CD4-positive, alpha-beta T cell treated with Interleukin-15 for 4 hours (primary cell): Measurements from ENCODE around the gene FOXD1.

Experiments
- DNase-seq: peaks from one replicate; pipeline ENCODE4 v3.0.0-alpha.2; 2020; ENCODE audit warnings: low spot score

Gene FOXD1

DNA sequence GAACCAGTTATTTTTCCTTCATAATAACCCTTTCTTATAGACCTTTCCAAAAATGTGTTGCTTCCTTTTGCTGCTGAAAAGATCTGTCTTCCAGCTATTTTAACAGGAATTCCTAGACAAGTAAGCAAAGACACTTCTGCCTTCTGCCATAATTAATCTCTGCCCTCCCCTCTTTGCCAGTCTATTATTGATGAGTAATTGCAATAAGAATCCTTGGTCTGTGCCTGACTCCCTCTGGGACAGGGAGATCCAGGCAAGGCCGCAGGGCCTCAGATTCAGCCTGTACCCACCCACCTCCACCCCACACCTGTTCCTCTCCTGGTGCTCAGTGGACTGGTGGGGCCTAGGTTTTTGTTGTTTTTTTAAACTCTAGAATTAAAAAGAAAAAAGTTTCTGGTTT, 8.3 kb downstream of the FOXD1 start:
- DNase-seq = no peak

DNA sequence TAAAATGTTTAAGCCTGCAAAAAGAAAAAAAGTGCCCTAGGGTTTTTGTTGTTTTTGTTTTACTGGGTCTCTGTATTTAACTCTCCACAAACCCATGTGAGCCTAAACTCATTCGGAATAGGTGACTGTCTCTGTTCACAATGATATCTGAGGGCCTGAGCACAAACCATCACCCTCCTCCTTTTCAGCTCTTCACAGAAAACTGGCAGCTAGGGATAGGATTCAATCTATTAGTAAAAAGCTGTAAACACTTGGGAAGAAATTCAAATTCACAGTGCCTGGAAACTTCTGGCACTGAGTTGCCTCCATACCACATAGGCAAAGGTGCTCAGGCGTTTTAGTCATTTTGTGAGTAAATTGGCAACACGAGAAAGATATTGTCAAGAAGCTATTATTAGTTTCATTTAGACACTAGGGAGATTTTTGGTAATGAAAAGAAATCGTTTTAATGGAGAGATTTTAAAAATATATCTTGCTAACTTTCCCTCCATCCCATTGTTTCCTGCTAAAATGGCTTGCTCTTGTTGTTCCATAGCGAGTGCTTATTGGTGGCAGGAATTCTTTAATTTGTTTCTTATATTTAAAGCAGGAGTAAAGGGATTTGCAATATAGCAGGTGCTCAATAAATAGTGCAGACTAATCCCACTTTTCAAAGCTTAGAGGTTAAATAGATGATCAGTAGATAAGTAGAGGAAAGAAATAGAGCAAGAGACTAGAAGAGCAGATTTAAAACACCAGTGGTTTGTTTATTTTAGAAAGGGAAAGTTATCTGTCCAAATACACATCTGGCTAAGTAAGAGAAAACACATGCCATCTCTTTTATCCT, 9.7 kb downstream of the FOXD1 start:
- DNase-seq = no peak

- DNase-seq = no peak
Measured at GRCh38 chr5:73437777-73438644, 10.6 kb downstream of the FOXD1 start.

GRCh38 chr5:73437101-73437776, 11.3 kb downstream of the FOXD1 start:
- no peak for DNase-seq

DNA sequence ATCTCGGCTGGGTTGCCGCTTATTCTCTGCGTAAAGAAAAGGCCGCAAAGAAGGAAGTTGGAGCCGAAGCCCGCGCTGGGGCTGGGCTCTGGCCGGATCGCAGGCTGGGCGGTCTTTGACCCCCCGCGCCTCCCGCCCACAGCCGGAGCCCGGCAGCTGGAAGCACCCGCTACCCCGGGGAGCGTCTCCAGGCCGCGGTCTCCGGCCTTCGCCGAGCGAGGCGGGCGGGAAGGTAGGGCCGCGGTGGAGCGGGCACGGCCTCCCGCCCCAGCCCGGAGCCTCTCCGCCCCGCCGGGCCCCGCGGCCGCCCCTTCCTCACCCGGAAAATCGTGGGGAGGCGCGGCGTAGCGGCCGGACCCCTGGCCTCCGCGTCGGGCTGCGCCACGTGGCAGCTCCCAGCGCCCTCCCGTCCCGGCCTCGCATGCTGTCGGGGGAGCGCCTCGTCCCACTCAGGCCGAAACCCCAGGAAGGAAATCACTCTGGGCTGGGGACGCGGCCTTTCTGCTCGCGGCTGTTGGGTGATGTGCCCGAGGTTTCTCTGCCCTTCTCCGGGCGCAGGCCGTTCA, 12.0 kb downstream of the FOXD1 start:
- no peak for DNase-seq

- no peak for DNase-seq
Measured at GRCh38 chr5:73435759-73436534, 12.6 kb downstream of the FOXD1 start.

DNA sequence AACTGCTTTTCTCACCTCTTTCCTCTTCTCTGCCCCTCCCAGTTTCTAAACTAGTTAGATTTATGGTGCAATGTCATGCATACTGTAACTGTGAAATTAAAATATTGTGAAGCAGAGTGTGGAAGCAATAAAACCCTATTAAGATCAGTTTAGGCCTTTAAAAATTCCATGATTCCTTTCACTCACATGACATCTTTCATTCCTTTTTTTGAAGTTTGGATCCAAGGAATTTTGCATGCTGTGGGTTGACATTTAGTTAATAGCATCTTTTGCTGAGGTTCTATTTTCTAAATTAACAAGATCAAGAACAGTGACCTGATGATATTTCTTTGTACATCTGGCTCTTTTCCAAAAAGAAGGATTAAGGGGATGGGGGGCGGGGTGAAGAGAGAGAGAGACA, 13.7 kb downstream of the FOXD1 start:
- DNase-seq = no peak

DNA sequence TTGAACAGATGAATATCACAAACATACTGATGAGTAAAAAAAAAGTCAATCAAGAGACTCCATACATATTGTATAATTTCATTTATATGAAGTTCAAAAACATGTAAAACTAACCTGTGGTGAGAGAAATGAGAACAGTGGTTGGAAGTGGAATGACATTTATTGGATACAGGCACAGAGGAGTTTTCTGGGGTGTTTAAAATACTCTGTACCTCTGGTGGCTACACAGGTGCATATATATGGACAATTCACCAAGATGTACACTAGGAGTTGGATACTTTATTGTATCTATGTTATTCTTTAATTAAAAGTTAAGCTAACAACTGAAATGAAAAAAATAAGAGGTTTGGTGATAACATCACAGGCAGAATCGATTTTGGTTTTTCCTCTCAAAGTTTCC, 14.1 kb downstream of the FOXD1 start:
- DNase-seq = no peak

GRCh38 chr5:73433982-73434342, 14.6 kb downstream of the FOXD1 start:
- DNase-seq = no peak

DNA sequence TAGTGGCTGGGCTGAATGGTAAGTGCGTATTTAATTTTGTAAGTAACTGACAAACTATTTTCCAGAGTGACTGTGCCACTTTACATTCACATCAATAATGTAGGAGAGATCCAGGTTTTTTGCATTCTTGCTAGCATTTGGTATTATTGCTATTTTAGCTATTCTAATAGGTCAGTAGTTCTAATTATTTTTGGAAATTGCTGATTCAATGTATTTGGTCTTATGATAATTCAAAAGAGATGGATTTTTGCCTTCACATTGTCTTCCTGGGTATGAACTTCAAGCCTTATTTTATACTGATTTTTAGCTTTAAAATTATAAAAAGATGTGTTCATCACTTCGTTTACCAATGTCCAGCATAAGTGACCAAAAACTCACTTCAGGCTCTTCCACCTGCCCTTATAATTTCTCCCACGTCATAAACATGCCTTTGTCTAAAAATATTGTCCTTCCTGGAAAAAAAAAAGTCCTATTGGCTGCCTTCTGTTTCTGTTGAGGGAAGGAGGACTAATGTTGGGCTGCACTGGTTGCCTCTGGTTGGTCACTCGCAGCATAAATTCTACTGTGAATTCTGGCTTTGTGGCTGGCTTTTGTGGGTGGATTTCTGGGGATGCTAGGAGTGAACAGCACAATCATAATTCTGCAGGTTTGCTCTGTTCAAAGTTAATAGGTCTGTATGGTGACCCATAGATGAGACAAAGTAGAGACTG, 15.2 kb downstream of the FOXD1 start:
- DNase-seq = no peak

DNA sequence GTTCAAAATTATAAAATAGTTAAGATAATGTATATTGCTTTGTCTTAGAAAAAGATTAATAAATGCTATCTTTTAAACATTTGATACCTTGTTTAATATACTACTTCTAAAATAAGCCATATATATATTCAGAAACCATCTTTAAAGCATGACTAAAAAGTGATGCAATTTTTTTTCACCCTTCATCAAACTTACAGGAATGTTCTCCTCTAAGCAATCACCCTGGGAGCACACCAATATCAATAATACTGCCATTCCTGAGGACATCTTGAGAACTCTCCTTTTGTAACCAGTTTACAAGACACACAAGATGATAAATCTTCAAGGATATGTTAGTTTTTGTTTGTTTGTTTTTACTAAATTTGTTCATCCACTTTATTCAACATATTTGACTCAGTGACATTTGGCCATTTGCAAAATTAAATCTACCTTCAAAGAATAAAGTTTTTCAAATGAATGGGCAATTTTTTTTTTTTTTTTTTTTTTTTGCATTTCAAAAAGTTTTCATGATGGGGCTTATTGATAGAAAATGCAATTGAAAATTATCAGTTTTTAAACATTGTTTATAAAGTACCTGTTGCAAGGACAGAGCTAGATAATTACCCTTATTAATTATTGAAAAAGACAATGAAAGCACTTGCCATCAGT, 17.2 kb downstream of the FOXD1 start:
- DNase-seq = no peak

DNA sequence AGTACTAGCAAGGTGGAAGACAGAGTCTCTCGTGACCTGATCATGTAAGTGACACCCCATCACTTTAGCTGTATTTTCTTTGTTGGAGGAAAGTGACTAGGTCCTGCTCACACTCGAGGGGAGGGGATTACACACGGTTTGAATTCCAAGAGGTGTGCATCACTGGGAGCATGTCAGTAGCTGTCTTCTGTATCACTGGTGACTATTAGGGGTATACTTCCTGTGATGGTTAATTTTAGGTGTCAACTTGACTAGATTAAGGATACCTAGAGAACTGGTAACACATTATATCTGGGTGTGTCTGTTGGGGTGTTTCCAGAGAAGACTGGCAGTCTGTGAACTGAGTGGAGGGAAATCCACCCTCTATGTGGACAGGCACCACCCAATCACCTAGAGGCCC, 22.5 kb downstream of the FOXD1 start:
- DNase-seq = no peak

- DNase-seq = no peak
Measured at GRCh38 chr5:73424556-73424977, 24.0 kb downstream of the FOXD1 start.

DNA sequence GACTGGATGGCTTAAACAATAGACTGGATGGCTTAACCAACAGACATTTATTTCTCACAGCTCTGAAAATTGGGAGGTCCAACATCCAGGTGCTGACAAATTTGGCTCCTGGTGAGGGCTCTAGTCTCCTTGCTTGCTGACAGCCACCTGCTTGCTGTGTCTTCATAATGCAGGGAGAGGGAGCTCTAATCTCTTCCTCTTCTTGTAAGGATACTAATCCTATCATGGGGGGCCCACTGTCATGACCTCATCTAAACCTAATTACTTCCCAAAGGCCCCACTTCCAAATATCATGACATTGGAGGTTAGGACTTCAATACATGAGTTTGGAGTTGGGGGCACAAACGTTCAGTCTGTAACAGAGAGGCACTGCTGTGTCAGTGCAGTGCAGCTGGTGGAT, 26.4 kb downstream of the FOXD1 start:
- no peak for DNase-seq

DNA sequence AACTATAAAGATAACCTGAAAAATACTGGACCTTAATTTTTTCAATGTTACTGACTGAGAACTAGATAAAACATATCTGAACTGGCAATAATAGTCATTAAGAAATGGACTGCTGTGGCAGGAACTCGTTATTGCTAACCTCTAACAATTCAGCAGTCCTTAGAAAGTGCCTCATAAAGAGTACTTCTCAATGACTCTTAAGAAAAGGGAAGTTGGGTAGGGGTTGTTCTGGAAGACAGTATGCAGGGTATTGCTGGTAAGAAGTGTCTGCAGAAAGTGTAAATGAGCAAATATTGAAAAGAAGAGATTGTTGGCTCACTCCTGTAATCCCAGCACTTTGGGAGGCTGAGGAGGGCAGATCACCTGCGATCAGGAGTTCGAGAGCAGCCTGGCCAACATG, 27.9 kb downstream of the FOXD1 start:
- no peak for DNase-seq

- DNase-seq = no peak
Measured at GRCh38 chr5:73419465-73420390, 28.8 kb downstream of the FOXD1 start.

GRCh38 chr5:73419117-73419464, 29.5 kb downstream of the FOXD1 start:
- DNase-seq = no peak

DNA sequence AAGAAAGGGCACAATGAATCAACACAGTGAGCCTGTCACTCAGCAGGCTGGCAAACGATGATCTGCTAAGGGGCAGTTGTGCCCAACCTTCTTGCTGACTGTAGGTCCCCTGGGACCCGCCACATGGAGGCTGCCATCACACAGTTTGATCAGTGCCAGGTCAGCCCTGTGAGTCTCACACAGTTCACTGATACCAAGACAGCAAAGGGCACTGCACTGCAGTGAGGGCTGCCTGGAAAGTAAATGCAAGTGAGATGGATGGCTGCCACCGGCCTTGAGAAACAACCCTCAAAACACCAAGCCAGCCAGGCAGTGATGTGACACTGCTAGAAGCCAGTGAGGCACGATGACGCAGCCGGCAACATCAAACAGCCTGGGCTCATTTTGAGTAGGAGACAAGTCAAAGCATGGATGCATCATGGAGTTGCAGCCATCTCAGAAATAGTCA, 30.3 kb downstream of the FOXD1 start:
- DNase-seq = no peak

DNA sequence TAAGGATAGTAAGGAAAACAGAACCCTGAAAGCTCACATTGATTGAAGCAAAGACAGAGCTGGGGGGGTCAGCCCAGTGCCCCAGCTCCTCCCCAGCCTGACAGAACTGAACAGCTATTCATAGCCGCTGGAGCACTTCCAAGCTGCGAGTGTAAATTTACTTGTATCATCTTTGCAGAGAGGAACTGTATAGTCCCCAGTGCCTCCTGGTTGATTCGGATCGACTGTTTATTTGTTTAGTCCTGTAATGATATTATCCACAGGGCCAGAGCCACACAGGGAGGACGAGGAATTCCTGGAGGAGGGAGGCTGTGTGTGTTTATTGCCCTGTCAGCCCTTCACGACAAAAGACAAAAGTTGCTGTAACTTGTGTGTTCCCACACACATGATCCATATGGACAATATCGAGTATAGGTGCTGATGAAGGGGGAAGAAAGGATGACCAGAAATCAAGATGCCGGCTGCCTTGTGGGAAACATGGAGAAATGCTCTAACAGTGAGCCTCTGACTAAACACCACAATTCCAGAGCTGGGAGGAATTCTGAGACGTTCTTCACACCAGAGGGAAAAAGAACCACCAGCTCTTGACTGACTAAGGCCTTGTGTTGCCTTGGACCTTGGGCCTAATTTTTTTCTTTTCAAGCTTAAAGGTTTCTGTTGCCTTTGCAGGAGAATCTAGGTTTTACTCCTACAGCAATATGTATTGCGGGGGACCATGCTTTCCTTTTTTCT, 31.1 kb downstream of the FOXD1 start:
- DNase-seq = no peak
